ENCODE results near the gene RPL21.

The RPL21 gene

DNA sequence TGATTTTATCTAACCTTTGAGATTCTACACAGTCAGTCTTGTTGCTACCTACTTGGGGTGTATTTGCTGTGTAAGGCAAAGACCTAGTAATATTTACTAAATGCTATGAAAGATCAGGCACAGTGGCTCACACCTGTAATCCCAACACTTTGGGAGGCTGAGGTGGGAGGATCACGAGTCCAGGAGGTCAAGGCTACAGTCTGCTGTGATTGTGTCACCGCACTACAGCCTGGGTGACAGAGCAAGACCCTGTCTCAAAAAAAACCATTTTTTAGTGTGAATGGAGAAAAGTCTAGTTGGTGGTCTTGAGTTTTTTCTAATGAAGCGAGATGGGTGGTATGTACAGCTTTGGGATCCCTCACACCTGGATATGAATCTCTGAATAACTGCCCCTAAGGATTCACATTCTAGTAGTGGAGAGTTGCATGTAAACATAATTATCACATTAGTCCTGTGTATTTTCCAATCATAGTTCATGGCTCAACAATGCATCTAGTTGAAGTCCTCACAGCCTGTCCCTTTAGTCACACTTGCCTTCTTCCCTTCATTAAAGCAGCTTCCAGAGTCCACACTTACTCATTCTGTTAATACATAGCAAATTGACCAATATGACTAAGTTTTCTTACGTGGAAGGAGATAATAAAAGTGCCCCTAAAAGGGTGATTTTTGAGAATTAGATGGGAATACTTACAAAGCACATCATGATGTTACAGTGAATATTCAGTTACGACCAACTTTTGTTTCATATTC is 7.5 kb downstream of the RPL21 start:
- no peak for DNase-seq (ENCODE audit: low spot score)

GRCh38 chr13:27259831-27260230 is 8.5 kb downstream of the RPL21 start:
- peak; percentile 44 for DNase-seq (ENCODE audit: low spot score)

GRCh38 chr13:27261396-27261795 is 10.0 kb downstream of the RPL21 start:
- DNase-seq (ENCODE audit: low spot score) = no peak

- no peak for DNase-seq (ENCODE audit: low spot score)
These were observed 12.1 kb downstream of the RPL21 start for GRCh38 chr13:27263438-27263837.

DNA sequence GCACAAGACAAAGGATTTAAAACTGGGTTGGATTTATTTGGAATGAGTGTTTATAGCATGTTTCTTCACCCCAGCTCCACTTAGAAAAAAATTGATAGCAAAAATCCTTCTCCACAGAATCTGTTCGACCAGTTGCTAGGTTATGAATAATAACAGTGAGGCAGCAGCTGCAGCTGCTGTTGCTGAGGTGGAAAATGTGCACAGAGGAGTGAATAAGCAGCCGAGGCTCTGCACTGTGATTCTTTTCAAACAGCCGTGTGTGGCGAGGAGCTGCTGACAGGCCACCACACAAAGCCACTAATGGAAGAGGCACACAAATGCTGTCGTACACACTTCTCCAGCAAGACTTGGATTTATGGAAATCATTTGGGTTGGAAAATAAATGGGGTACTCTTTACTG is 12.8 kb downstream of the RPL21 start:
- DNase-seq (ENCODE audit: low spot score) = no peak

- DNase-seq (ENCODE audit: low spot score) = no peak
These were observed 13.3 kb downstream of the RPL21 start for GRCh38 chr13:27264648-27265047.

DNA sequence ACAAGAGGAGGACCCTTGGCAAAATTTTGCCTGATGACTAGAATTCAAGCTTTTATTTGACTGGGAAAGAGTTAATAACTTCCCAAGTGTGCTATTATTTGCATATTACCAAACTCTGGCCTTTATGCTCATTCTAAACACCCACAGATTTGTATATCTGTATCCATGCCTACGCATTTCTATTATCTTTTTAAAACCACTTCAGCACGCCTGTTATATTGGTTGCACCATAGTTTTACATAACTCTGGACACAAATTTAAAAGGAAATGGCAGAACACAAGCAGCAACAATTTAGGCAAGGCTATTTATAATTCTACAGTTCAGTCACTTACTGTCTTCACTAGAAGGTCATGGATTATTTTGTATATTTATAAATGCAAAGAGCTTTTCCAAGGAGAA is 15.6 kb downstream of the RPL21 start:
- no peak for DNase-seq (ENCODE audit: low spot score)

DNA sequence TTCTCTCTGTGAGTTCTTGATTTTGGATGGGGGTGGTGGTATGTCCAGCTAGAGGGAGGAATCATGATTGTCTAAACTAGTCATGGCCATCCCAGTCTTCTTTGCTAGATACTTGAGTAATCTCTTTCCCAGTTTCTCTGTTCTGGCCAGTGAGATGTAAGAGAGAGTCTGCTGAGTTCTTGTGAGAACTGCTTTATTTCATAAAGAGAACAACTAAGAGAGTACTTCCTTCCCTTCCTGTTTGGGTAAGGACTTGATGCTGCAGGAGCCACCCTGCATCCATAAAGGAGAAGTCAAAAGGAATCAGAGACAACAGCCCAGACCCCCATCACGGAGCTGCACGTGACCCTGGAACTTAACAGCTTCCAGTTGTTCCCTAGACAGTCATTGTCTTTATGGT is 16.2 kb downstream of the RPL21 start:
- DNase-seq (ENCODE audit: low spot score) = no peak

- DNase-seq (ENCODE audit: low spot score) = no peak
These were observed 17.8 kb downstream of the RPL21 start for GRCh38 chr13:27269114-27269665.

- peak; percentile 87 for DNase-seq (ENCODE audit: low spot score)
These were observed 19.5 kb downstream of the RPL21 start, which contains the start of gene RASL11A for GRCh38 chr13:27270594-27271520. Gene RASL11A, plus strand, starts transcription at chr13:27270830. Its CDS starts 115 bp downstream, at chr13:27270945.

- no peak for DNase-seq (ENCODE audit: low spot score)
These were observed 20.3 kb downstream of the RPL21 start for GRCh38 chr13:27271570-27272096.

DNA sequence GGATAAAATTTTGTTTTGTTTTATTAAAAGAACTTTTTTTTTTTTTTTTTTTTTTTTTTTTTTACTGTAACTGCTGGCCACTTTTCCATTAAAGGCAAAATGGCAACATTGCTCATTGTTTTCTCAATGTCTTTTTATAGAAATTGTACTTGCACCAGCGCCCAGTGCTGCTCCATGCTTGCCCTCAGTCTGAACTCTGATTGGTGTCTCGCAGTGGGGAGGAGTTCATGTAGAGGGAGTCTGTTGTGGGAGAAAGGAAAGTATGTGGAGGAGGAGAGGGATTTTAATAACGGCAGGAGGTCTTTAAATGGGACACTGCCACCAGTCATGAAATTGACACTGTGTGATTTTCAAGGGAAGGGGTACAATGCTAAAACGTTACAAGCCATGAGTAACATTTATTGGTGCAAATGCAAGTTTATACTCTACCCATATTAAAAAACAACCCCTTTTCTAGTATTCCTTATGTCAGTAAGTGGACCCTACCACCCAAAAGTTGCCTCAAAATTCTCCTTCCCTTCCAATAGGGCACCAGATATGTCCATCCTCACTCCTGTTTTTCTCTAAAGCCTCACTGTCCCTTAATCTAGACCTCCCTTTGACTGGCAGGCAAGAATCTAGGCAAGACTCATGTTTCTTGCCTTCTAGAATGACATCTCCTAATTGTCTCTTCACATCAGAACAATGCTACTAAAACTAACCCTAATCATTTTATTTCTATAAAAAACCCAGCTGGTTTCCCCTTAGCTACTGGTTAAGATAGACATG is 22.5 kb downstream of the RPL21 start:
- no peak for DNase-seq (ENCODE audit: low spot score)

GRCh38 chr13:27274631-27275030 is 23.3 kb downstream of the RPL21 start:
- DNase-seq (ENCODE audit: low spot score) = no peak

- no peak for DNase-seq (ENCODE audit: low spot score)
These were observed 24.8 kb downstream of the RPL21 start for GRCh38 chr13:27276188-27276587.

GRCh38 chr13:27279506-27279905 is 28.1 kb downstream of the RPL21 start:
- no peak for DNase-seq (ENCODE audit: low spot score)

DNA sequence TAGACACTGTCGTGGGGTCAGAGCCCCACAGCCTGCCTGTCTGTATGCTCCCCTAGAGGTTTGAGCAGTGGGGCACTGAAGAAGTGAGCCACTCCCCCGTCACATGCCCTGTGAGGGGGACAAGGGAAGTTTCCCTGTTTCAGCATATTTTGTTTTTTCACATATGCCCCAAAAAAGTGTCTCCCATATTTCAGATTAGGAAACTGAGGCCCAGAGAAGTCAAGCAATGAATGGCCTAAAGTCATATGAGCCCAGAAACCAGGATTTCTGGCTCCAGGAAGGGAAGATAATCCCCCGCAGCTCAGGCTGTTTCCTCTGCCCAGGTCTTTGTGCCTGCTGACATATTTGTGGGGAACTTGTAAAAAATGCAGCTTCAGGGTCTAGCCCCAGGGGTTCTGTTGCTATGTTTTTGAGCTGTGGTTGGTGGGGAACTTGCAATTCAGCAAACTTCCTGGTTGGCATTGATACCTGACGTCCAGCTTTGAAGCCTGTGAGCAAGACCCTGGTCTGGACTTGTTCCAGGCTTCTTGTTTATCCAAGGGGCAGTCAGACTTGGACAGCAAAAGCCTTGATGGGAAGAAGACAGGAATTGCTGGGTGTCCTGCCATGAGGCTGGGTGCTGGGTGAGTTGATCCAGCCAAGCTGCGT is 28.8 kb downstream of the RPL21 start:
- DNase-seq (ENCODE audit: low spot score) = no peak

DNA sequence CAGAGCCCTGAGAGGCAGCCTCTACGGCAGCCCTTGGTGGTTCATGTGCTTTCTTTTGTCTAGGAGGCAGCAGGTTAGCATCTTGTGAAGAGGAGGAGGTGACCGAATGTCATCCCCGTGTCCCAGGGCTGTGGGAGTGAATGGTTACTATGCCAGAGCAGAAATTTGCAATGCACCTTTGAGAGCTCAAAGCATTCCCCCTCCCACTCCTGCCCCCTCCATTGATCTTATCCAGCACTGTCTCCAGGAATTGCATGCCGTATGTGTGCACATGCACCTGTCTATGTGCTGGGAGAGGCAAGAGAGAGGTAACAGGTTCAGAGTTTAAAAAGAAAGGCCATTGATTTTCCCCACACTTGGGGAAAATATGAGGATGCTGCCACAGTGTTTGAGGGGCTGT is 29.5 kb downstream of the RPL21 start:
- DNase-seq (ENCODE audit: low spot score) = no peak

DNA sequence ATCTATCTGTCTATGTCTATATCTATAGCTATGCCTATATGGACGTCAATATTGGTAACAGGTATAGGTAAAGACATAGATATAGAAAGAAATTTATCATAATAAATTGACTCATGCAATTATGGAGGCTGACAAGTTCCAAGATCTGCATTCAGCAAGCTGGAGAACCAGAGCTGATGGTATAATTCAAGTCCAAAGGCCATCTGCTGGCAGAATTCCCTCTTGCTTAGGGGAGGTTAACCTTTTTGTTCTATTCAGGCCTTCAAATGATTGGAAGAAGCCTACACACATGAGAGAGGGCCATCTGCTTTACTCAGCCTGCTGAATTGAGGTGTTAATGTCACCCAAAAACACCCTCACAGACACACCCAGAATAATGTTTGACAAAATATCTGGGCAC is 30.1 kb downstream of the RPL21 start:
- no peak for DNase-seq (ENCODE audit: low spot score)

DNA sequence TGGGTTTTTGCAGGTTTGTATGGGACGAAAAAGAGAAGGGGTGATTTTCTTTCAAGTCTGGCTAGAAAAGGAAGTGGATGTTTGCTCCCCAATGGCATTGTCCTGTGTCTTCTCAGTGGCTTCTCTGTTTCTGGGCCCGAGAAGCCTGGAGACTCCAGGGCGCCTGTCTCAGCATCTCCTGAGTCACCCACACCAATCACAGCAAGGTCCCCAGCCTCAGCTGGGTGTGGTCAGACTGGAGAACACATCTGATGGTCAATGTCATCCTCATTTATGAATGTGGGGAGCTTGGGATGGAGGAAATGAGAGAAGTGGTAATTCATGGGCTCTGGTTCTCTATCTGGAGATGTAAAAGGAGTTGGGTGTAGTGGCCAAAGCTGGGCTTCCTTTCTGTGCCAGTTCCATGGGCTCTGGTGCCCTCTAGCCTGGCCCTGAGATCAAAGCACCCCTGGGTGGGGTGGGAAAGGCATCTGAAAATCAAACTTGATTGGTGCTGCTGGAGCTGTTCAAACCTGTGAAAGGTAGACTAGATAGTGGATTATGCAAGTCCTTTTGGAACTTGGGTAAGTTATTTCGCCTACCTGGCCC is 32.6 kb downstream of the RPL21 start:
- DNase-seq (ENCODE audit: low spot score) = no peak

DNA sequence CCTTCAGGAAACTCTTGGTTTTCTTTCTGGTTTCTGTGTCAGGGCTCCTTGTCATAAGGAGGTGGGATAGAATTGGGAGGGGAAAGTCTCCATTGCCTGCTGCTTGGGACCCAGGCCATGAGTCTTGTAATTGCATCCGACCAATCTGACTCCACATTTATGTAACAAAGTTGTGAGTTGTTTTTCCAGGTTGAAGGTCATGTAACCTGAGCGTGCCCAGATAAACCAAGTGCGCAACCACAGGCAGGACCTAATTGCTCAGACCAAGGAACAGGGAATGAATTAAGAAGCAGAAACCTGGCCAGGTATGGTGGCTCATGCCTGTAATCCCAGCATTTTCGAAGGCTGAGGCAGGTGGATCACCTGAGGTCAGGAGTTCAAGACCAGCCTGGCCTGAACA is 37.0 kb downstream of the RPL21 start:
- DNase-seq (ENCODE audit: low spot score) = no peak

Measured in germinal center (tissue), 1 donor.